Umbilical cord (tissue), 2 donors: Measurements from ENCODE around the gene GRIN2C. TPM values are rescaled to one million over a fixed set of nuclear protein-coding genes. Genes with fewer than 3 reads are reported as not detected.
"Not testable (repeated sequence)": the region's sequence is repeated elsewhere in the genome, so short reads cannot be mapped to it uniquely, and the experiment has no call there.

ENCODE experiments used
- DNase-seq: peaks from one replicate; pipeline ENCODE4 v3.0.0-alpha.2; 2015; ENCODE audit warnings: low spot score
- total RNA-seq: library from RNA; depleted of rRNA; stranded (reverse); fragments of >200 nt; gene quantifications from one replicate; pipeline ENCODE4 v1.2.3, GENCODE V29; 2014; ENCODE audit warnings: low replicate concordance; ENCODE audit not compliant: insufficient read depth

The GRIN2C gene
- total RNA-seq, 1 donor from 2014 or later, result 4.1 TPM

- no peak for DNase-seq
Observed at GRCh38 chr17:74879308-74879707, 19.6 kb upstream of the GRIN2C start.

GRCh38 chr17:74878658-74879057 lies 19.0 kb upstream of the GRIN2C start:
- DNase-seq, result no peak

GRCh38 chr17:74877592-74878548 lies 18.2 kb upstream of the GRIN2C start:
- DNase-seq, result peak; percentile 67

DNA sequence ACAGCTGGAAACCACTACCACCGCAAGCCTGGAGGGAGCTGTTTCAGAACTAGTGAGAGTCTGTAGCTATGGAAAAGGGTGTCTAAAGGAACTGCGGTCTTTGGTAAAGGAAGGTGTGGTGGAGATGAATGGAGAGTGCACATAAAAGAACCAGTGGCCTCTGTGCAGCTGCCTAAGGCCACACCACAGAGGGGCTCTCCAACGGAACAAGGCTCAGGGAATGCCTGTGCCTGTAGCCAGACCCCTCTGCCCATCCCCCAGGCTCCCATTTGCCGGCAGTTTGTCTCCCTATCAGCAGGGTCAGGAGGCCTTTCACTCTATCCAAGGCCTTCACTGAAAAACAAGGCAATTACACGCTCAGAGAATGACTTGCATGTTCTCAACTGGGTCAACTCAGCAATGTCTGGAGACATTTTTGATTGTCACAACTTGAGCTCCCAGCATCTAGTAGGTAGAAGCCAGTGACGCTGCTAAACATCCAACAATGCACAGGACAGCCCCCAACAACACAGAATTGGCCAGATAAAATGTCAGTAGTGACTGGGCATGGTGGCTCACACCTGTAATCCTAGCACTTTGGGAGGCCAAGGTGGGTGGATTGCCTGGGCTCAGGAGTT lies 16.4 kb upstream of the GRIN2C start:
- DNase-seq, result no peak

- DNase-seq, result no peak
Observed at GRCh38 chr17:74875155-74875976, 15.7 kb upstream of the GRIN2C start.

- DNase-seq, result no peak
Observed at GRCh38 chr17:74874615-74875037, 14.9 kb upstream of the GRIN2C start.

- no peak for DNase-seq
Observed at GRCh38 chr17:74873874-74874614, 14.4 kb upstream of the GRIN2C start.

DNA sequence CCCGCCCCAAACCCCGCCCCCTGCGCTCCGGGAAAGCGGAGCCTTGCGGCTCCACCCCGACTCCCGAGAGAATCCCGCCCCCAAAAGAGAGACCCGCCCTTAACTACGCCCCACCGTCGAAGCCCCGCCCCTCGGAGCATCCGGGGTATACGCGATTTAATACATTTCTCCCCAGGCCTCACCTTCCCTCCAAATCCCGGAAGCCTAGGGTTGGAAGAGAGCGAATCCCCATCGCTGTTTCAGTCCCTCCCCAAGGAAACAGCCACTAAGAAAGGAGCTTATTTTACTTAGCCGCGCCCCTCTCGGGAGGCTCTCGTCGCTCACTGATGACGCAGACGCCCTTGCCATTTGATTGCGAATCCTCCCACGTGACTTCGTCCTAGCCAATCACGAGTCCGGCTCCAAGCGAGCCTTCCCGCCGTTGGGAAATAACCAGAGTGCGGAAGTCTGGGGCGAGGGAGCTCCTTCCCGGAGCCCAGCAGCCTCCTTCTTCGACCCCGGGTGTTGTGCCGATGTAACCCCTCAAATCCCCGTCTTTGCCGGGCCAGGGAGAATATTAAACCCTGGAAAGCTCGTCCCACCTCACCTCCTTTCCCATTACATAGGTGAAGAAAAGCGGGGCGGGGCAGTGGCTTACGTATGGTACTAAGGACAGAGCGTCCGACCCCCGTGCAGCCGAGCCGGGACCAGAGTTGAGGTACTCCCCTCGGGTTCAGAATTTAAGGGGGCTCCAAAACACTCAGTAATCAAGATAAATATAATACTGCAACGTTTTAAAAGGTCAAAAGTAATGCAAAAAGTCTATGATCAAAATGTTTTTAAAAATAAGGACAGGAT lies 13.6 kb upstream of the GRIN2C start:
- DNase-seq, result peak; percentile 100

DNA sequence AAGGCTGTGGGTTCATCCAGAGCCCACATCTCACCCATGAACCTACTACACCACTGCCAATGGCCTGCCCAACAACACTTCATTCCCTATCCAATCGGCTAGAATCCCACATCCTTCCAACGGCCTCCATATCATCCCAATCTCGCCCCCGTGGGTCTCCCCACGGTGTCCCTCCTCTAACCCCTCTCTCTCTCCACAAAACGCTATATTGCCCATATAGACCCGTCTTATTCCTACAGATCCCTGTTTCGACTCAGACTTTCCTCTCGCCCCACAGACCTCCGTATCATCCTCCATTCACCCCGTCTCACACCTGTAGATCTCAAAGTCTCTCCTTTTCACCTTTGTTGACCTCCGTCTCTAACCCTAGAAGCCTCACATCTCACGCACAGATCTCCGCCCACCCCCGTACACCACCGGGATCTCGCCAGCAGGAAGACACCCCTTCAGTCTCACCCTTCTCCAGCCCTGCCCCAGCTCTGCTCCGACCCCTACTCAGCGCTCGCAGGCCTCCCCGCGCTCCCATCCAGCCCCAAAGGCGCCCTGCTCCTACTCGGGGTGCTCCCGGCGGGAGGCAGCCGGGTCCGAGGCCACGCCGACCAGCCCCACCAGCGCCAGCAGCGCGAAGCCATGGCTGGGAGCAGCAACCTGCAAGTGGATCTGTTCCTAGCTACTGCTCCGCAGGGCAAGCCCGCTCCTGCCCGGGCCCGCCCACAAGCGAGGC lies 12.8 kb upstream of the GRIN2C start, which contains the start of gene FDXR:
Gene FDXR (minus strand): TSS at position 682 of the 724 bp plus-strand sequence. CDS start 50 bp downstream, at position 632.
- no peak for DNase-seq

DNA sequence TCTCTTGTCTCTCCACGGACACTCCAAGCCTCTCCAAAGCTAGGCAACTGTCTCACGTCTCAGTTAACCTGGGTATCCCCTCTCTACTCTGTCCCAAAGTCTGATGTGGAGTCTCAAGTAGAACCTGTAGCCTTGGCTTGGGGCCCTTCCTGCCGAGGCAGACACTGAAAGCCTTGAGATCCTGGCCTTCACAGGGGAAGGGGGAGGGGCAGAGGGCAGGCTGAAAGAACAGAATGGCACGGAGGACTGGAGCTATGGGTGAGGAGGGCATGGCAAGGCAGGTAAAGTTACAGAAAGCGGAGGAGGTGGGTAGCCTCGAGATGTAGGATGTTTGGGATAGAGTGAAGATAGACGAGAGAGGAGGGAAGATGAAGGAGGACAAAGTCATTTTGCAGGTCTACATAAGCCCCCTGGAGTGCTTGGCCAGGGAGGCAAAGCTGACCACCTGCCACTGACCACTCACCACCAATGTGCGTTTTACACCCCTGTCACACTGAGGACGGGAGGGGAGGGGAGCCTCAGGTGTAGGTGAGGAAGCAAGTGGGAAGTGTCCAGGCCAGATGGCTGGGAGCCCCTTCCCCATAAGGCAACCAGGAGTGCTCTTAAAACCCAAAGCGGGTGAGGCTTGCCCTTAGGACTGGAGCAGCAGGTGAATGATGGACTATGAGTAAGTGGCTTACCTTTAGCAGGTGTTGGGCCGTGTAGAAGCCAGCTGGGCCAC lies 11.8 kb upstream of the GRIN2C start:
- no peak for DNase-seq

DNA sequence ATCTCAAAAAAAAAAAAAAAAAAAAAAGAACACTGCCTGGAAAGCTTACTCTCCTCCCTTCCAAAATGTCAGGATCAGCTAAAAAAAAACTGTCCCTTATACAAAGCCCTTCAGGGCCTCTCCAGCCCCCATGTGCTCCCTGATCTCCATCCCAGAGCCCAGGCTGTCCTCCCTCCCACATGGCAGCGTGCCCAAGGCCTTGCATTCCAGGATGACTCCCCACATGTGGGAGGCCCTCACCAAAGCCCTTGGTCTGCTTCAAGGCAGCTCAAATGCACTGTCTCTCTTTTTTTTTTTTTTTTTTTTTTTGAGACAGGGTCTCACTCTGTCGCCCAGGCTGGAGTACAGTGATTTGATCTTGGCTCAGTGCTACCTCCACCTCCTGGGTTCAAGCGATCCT lies 10.8 kb upstream of the GRIN2C start:
- DNase-seq, result peak; percentile 64

DNA sequence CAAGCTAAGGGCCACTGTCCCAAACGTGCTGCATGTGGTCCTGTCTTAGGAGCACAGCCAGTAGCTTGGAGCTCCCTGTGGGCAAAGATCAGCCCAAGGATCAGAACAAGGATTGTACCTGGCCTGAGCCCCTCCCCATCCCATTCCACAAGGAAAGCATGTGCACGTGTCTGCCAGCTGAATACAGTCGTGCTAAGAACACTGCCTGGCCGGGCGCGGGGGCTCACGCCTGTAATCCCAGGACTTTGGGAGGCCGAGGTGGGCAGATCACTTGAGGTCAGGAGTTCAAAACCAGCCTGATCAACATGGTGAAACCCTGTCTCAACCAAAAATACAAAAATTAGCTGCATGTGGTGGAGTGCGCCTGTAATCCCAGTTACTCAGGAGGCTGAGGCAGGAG lies 10.3 kb upstream of the GRIN2C start:
- not testable (repeated sequence) for DNase-seq

- no peak for DNase-seq
Observed at GRCh38 chr17:74868908-74869255, 9.2 kb upstream of the GRIN2C start.

GRCh38 chr17:74868251-74868907 lies 8.7 kb upstream of the GRIN2C start:
- no peak for DNase-seq

DNA sequence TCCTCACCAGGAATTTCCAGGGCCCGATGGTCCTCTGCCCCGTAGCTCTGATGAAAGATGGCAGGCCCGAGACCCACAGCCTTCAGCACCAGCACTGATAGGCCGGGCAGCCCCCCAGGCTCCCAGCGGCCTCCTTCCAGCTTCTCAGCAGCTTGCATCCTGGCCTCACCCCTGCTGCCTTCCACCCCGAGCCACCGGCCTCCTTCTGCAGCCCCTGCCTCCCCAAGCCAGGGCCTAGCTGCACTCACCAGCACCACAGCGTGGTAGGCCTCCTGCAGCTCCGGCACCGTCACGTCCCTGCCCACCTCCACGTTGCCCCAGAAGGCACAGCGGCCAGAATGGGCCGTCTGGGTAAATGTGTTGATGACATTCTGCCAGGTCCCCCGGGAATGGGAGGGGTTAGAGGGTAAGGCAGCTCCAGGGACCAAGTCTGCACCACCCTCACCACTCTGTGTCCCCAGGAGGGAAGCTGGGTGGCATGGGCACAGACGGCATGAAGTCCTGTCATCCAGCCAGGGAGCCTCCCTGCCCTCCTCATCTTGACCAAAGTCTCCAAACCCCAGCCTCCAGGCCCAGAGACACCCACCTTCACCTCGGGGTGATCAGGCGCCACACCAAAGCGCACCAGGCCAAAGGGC lies 6.6 kb upstream of the GRIN2C start:
- DNase-seq, result no peak

DNA sequence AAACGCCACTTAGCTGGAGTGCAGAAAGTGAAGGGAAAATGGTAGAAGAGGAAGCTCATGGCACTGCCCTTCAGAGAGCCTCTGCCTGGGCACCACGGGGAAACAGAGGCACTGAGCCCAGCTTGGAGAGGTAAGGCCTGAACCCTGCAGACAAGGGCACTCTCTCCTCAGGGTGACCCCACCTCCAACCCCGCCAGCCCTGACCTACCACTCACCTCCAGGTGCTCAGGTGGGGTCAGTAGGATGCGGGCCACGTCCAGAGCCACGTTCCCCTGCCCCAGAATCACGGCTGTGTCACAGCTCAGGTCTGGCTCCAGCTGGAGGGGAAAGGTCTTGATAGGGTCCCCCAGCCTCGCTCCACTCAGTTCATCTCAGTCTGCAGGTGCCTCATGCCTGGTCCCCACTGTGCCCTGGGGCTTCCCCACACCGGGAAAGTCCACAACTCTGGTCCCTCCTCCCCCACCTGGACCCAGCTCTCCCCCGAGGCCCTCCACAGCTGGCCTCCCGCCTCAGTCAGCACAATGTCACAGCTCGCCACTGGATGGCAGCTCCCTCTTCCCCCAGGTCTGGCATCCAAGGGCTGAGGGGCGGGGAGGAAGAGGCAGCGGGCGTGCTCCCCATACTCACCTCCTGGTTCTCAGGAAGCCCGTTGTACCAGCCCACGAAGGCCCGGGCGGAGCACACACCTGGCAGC lies 6.0 kb upstream of the GRIN2C start:
- no peak for DNase-seq

DNA sequence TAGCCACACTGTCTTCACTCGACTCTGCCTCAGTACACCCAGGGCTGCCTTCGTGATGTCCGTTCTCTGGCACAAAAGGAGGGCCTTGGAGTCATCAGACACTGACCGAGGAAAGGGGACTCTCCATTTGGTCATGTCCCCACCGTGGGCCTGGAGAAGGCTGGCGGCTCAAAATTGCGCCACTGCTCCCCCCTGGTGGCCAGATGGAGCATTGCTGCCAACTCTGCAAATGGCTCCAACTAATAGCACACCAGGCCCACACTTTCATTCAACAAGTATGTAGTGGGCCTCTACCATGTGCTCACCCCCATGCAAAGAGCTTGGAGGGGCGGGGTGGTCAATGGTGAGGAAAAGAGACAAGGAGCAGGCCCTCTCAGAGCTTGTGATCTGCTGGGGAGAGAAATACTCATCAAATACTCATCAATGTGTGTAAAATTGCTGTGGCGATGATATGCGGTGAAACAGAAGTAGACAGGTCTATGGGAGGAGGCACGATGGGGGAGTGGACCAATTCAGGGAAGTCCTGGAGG lies 5.2 kb upstream of the GRIN2C start:
- peak; percentile 67 for DNase-seq
